ENCODE data around the gene ASIC4.
A peak's percentile ranks its signal among the peaks of the same experiment; 100 is the strongest.

Gene ASIC4

GRCh38 chr2:219516888-219517287 is 2.6 kb downstream of the ASIC4 start:
- DNase-seq = no peak

DNA sequence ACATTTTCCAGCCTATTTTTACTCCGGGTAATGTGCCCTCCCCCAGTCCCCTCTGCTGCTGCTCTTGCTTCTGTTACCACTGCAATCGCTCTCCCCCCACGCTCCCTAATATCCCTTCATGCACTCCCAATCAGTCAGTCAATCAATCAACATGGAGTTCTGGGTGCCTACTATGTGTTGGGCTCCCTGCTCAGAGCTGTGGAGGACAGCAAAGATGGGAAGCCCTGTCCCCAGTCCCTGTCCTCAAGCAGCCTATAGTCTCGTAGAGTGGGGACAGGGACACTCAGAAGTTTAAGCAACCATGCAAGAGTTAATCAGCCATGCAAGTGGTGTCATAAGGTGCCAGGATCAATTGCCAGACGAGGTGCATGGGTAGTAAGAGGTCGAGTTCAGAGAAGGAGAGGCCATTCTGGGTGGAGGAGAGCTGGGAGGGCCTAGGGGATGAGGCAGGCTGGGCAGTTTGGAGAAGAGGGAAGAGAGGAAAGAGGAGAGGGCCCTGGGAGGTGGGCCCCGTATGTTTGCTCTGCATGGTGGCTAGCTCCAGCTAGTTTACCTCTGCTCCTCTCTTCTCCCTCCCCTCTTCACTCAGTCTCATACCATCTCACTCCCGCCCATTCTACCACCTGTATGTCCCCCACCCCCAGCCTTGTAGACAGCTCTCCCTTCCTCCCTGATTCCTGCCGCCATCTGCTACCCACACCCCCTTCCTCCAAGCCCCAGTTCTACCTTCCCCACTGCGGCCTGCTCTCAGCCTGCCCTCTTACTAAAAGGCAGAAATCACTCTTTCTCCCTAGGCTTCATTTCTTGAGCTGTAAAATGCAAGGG is 3.9 kb downstream of the ASIC4 start:
- DNase-seq = no peak

DNA sequence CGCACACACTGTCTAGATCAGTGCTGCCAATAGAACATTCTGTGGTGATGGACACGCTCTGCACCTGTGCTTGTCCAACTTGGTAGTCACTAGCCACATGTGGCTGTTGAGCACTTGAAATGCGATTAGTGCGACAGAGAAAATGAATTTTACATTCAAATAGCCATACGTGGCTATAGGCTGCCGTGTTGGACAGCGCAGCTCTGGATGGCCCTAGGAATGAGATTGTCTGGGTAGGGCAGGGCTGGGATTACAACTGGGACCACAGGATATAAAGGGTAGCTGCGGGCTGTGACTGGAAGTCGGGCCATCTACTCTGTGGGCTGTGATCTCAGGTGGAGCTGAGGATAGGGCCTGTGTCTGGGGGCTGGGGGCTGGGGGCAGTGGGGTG is 5.2 kb downstream of the ASIC4 start:
- DNase-seq = no peak

DNA sequence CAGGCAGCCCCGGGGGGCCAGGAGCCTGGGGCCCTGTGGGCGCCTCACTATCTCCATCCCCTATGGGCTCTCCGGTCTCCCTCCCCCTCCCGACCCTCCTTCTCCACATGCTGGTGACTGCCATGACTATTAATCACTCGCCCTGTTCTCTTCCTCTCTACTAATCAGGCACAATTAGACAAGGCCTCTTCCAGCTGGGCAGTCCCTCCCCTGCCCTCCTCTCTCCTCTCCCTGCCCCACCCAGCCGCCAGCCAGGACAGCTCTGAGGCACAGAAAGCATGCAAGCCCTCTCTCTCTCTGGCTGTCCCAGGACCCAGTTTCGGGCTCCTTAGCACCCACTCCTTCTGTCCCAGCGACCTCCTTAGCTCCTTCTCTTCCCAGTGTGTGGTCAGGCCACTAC is 5.8 kb downstream of the ASIC4 start:
- DNase-seq = no peak

DNA sequence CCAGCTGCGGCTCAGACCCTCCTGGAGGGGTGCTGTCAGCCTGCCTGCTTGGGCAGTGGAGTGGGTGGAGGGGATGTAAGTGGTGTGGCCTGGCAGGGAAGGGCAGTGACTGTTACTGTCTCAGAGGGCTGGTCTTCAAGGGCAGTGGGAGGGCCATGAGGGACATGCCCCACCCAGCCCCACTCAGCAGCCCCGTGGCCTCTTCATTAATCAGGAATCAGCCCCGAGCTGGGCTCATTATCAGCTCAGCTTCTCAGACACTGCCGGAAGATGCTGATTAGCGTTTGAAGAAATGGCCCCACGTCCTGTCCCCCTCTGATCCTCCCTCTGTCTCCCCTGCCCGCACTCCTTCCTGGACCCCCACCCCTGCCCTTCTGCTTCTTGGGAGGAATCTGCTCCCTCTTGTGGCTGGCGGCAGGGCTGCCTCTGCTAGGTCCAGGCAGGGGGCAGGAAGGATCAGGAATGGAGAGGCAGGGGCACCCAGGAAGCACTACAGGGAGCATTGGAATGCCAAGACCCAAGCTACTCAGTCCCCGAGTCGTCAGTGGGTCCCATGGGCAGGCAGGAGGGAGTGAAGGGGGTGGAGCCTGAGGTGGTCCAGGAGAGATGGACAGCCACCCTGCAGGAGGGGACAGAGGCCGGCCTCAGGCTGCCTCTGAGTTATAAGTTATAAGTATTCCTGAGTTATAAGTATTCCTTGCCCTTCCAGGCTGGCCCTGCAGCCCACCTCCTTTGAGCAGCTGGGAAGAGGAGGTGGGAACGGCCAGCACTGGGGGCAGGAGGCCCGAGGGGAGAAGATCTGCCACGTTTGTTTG is 7.0 kb downstream of the ASIC4 start:
- DNase-seq = no peak

- DNase-seq = no peak
These were observed 8.1 kb downstream of the ASIC4 start for GRCh38 chr2:219522111-219523030.

- no peak for DNase-seq
These were observed 8.9 kb downstream of the ASIC4 start for GRCh38 chr2:219523031-219523671.

DNA sequence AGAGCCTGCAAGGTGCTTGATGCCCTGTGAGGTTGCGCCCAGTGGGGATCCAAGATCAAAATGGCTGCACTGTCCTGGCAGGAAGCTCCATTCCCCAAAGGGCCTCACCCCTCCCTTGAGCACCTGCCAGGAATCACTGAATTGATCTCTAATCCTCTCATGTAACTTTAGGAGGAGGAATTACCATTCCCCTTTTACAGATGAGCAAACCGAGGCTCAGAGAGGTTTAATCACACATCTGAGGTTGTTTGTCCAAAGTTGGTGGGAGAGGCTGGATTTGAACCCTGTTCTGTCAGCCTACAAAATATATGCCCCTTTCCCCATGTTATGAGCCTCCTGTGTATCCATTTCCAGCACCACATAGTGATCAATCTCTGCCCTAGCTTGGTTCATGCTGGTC is 10.5 kb downstream of the ASIC4 start:
- DNase-seq = no peak

GRCh38 chr2:219525533-219526232 is 11.4 kb downstream of the ASIC4 start:
- no peak for DNase-seq

DNA sequence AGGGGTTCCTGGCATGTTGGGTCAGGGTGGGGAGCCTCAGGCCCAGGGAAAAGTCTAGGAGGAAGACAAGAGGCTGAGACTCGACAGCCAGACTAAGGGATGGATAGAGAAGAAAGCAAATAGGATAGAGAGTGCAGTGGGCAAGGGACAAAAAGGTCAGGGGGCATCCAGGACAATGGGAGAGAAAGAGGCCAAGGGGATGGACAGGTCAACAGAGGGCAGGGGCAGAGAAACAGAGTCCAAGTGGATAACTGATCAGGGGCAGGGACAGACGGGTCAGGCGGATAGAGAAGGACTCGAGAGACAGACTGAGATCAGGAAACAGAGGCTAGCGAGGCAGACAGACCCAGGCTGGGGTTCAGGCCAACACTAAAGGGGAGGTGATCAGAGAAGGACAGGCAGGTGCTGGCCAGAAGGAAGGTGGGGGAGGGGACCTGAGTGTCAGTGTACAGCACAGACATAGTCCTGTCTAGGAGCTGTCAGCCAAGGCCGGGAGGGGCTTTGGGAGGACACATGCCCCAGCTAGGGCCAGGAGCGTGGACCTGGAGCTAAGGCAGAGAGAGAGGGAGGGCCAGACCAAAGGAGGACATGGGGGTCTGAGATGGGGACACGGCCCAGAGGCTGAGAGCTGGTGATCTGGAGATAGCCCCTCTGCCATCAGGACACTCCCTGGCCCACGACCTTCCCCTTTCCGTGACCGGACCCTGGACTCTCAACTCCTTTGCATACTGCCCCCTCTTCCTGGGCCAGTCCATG is 12.2 kb downstream of the ASIC4 start:
- no peak for DNase-seq

GRCh38 chr2:219527076-219527394 is 12.8 kb downstream of the ASIC4 start:
- DNase-seq = no peak

DNA sequence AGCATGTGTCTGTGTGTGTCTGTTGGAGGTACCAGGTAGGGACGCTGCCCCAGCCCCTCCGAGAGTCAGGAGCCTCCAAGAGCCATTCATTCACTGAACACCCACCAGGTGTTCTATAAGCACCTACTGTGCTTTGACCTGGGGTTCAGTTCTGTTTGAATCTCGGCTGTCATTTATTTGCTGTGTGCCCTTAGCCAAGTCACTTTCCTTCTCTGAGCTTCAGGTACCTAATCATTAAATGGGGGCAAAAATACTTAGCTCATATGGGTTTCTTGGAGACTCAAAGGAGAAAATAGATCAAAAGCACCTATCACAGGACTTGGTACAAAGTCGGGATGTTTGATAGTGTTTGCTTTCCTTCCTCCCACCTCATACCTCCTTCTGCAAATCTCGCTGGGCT is 13.2 kb downstream of the ASIC4 start:
- no peak for DNase-seq

GRCh38 chr2:219530048-219530963 is 16.0 kb downstream of the ASIC4 start:
- peak; percentile 93 for DNase-seq

DNA sequence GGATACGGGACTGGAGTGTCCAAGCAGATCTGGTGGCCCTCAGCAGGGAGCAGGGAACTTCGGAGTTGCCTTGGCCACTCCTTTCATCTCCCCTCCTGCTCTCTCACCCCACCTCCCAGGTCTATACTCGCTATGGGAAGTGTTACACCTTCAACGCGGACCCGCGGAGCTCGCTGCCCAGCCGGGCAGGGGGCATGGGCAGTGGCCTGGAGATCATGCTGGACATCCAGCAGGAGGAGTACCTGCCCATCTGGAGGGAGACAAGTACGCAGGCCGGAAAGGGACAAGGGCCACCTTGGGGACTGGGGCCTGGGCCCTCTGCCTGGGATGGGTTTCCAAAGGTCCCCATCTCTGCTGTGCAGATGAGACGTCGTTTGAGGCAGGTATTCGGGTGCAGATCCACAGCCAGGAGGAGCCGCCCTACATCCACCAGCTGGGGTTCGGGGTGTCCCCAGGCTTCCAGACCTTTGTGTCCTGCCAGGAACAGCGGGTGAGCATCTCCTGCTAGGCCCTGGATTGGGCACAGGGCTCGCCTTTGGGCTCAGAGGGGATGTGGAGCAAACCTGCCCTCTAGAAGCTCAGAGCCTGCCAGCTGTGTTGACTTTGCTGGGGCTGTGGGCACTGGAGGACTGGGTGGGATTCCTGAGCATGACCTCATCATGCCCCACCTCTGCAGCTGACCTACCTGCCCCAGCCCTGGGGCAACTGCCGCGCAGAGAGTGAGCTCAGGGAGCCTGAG is 17.5 kb downstream of the ASIC4 start:
- no peak for DNase-seq

GRCh38 chr2:219532378-219532649 is 18.0 kb downstream of the ASIC4 start:
- DNase-seq = no peak

DNA sequence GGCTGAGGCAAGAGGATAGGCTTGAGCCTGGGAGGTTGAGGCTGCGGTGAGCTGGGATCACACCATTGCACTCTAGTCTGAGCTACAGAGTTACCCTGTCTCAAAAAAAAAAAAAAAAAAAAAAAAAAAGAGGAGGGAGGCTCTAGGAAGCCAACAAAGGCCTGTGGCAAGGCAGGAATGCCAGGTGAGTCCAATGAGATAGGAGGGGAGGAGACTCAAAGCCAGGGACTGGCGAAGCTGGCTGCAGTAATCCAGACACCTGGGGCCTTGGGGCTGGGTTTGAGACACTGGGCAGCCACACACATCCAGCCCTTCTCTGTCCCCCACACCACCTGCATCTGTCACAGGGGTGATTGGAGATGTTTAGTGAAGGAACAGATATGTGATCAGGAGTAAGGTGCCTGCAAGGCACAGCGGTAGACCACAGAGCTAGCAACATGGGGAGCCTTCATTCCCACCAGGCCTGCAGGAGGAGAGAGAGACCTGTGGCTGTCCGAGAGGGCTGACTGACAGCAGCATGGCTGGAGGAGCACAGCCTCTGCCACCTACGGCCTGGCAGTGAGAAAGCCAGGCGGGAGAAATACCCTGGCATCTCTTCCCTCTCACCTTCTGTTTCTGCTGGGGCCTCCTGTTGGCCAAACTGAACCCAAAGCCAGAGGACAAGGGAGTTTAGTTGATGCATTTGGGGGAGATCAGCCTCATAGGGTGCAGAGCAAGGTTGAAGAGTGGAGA is 19.8 kb downstream of the ASIC4 start:
- DNase-seq = no peak

DNA sequence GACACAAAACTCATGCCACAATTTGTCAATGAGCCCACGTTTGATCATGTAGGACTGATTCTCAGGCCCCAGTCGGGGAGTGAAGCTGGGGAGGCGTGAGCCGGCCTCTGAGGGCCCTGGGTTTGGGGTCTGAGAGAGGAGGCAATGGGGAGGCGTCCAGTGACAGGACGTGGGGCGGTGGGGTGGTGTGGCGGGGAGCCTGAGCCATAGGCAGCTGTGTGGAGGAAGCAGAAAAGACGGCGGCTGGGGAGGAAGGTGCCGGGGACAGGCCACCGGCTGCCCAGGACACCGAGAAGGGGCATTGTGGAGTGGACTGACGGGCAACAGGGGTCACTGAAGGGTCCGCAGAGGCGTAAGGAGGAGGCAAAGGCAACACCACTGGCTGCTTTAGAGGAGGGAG is 22.1 kb downstream of the ASIC4 start:
- DNase-seq = no peak

GRCh38 chr2:219536967-219537366 is 22.7 kb downstream of the ASIC4 start:
- no peak for DNase-seq
